MM.1S (cell line): Measurements from ENCODE around the gene C6.

Source experiments
- DNase-seq: peaks from one replicate; pipeline ENCODE4 v3.0.0-alpha.2; 2015
- H2AFZ ChIP-seq: fragments of 300-600 bp; sonication (generic); 2 replicates; pipeline ENCODE4 v1.6.0; 2016; ENCODE audit warnings: antibody characterized with exemption, low read length
- H3F3A ChIP-seq: fragments of 300-600 bp; sonication (generic); 2 replicates; pipeline ENCODE4 v1.6.1; 2016; ENCODE audit warnings: mild to moderate bottlenecking, antibody characterized with exemption, low read length, moderate library complexity, mixed read lengths; ENCODE audit not compliant: insufficient read depth
- H3K27ac ChIP-seq: fragments of 300-600 bp; sonication (generic); 2 replicates; pipeline ENCODE4 v1.5.1; 2016; ENCODE audit warnings: mild to moderate bottlenecking, low read length
- H3K27me3 ChIP-seq: fragments of 300-600 bp; sonication (generic); replicated peaks from 2 replicates; pipeline ENCODE4 v1.6.0; 2016; ENCODE audit warnings: low read length; ENCODE audit not compliant: insufficient read depth
- H3K36me3 ChIP-seq: fragments of 300-600 bp; sonication (generic); replicated peaks from 2 replicates; pipeline ENCODE4 v1.6.1; 2016; ENCODE audit warnings: mild to moderate bottlenecking, low read length, mixed read lengths; ENCODE audit not compliant: insufficient read depth
- H3K4me1 ChIP-seq: fragments of 300-600 bp; sonication (generic); 2 replicates; pipeline ENCODE4 v1.6.1; 2016; ENCODE audit warnings: low read length, mixed read lengths
- H3K4me2 ChIP-seq: fragments of 300-600 bp; sonication (generic); 2 replicates; pipeline ENCODE4 v1.6.0; 2016; ENCODE audit warnings: low read depth, low read length
- H3K4me3 ChIP-seq: fragments of 300-600 bp; sonication (generic); 2 replicates; pipeline ENCODE4 v1.5.1; 2016; ENCODE audit warnings: low read length, mixed read lengths
- H3K79me2 ChIP-seq: fragments of 300-600 bp; sonication (generic); 2 replicates; pipeline ENCODE4 v1.6.1; 2016; ENCODE audit warnings: mixed run types, low read length, mixed read lengths
- H3K9ac ChIP-seq: fragments of 300-600 bp; sonication (generic); 2 replicates; pipeline ENCODE4 v1.6.1; 2016; ENCODE audit warnings: low read length, mixed read lengths
- H3K9me2 ChIP-seq: fragments of 300-600 bp; sonication (generic); replicated peaks from 2 replicates; pipeline ENCODE4 v1.6.1; 2016; ENCODE audit warnings: mild to moderate bottlenecking, low read length, mixed read lengths; ENCODE audit not compliant: insufficient read depth
- H3K9me3 ChIP-seq: fragments of 300-600 bp; sonication (generic); replicated peaks from 2 replicates; pipeline ENCODE4 v1.6.1; 2016; ENCODE audit warnings: mild to moderate bottlenecking, low read length, mixed read lengths; ENCODE audit not compliant: insufficient read depth
- H4K20me1 ChIP-seq: fragments of 300-600 bp; sonication (generic); 2 replicates; pipeline ENCODE4 v1.6.1; 2016; ENCODE audit warnings: mild to moderate bottlenecking, low read length, moderate library complexity, mixed read lengths; ENCODE audit not compliant: insufficient read depth
- CTCF ChIP-seq: fragments of 300-600 bp; sonication (generic); IDR thresholded peaks from 2 replicates; pipeline ENCODE4 v1.5.1; 2016; ENCODE audit warnings: antibody characterized with exemption, low read length, mixed read lengths
- EZH2 ChIP-seq: fragments of 300-600 bp; sonication (generic); optimal IDR thresholded peaks from 2 replicates; pipeline ENCODE3; 2017; ENCODE audit warnings: low read depth, mild to moderate bottlenecking, antibody characterized with exemption, low read length, mixed read lengths
- EZH2phosphoT487 ChIP-seq: fragments of 300-600 bp; sonication (generic); IDR thresholded peaks from 2 replicates; pipeline ENCODE4 v1.6.1; 2018; ENCODE audit warnings: antibody characterized with exemption, low read length

C6 gene

GRCh38 chr5:41145306-41145705 is 68.0 kb downstream of the C6 start:
- DNase-seq = no peak
- Histone ChIP-seq H3K4me3 (no peak overlapping the region), H3K79me2 (no peaks in the 10 kb centered on the region), H3K27ac (no peak overlapping the region), H3K4me2 (no peak overlapping the region), H3K9ac (no peak overlapping the region), H3K36me3 (no peaks in the 10 kb centered on the region), H3K9me3 (no peaks in the 10 kb centered on the region), H4K20me1 (no peaks in the 10 kb centered on the region), H3K27me3 (no peaks in the 10 kb centered on the region), H3K9me2 (no peaks in the 10 kb centered on the region), H3F3A (no peaks in the 10 kb centered on the region), H3K4me1 (no peaks in the 10 kb centered on the region), H2AFZ (no peak overlapping the region)
- TF ChIP-seq EZH2 = no peak
- TF ChIP-seq CTCF = no peak
- TF ChIP-seq EZH2phosphoT487 = no peak

GRCh38 chr5:41143131-41143901 is 70.0 kb downstream of the C6 start:
- H2AFZ ChIP-seq = no peak overlapping the region
- no peak overlapping the region for H3K4me3 ChIP-seq
- DNase-seq = no peak
- H3K4me1 ChIP-seq = no peaks in the 10 kb centered on the region
- no peaks in the 10 kb centered on the region for H3K9me3 ChIP-seq
- no peak overlapping the region for H3K4me2 ChIP-seq
- no peak overlapping the region for H3K27ac ChIP-seq
- H3F3A ChIP-seq = no peaks in the 10 kb centered on the region
- H3K9ac ChIP-seq = no peak overlapping the region
- no peaks in the 10 kb centered on the region for H4K20me1 ChIP-seq
- H3K79me2 ChIP-seq = no peaks in the 10 kb centered on the region
- H3K27me3 ChIP-seq = no peaks in the 10 kb centered on the region
- no peaks in the 10 kb centered on the region for H3K9me2 ChIP-seq
- H3K36me3 ChIP-seq = no peaks in the 10 kb centered on the region
- TF ChIP-seq CTCF (no peak), EZH2phosphoT487 (no peak), EZH2 (no peak)

GRCh38 chr5:41127967-41128690 is 85.2 kb downstream of the C6 start:
- no peak overlapping the region for H3K4me3 ChIP-seq
- no peaks in the 10 kb centered on the region for H3K9me3 ChIP-seq
- no peaks in the 10 kb centered on the region for H3K27me3 ChIP-seq
- H3K4me1 ChIP-seq = no peaks in the 10 kb centered on the region
- H2AFZ ChIP-seq = no peak overlapping the region
- H3K36me3 ChIP-seq = no peaks in the 10 kb centered on the region
- no peak overlapping the region for H3K4me2 ChIP-seq
- H3K9ac ChIP-seq = no peak overlapping the region
- H3K79me2 ChIP-seq = no peaks in the 10 kb centered on the region
- H3K27ac ChIP-seq = no peak overlapping the region
- no peaks in the 10 kb centered on the region for H3K9me2 ChIP-seq
- no peaks in the 10 kb centered on the region for H4K20me1 ChIP-seq
- H3F3A ChIP-seq = no peaks in the 10 kb centered on the region
- TF ChIP-seq EZH2phosphoT487 = no peak
- no peak for TF ChIP-seq EZH2
- no peak for TF ChIP-seq CTCF
- no peak for DNase-seq
